Spleen (tissue), 11 donors: Measurements from ENCODE around the gene SYNDIG1L. TPM values are rescaled to one million over a fixed set of nuclear protein-coding genes. Genes with fewer than 3 reads are reported as not detected.

ENCODE experiments used
- DNase-seq: peaks from one replicate; pipeline ENCODE4 v3.0.0-alpha.2; 2020
- H3K27ac ChIP-seq, 8 donors: fragments of 200-600 bp; sonication (generic) in 7 of 8; 1 replicate in 4 of 8; 2 replicates in 4 of 8; pipeline versions ENCODE4 v1.5.0 to v1.8.0; 2016 to 2021; ENCODE audit warnings: inconsistent platforms in 4 of 8, mild to moderate bottlenecking in 4 of 8, moderate library complexity in 1 of 8
- H3K27me3 ChIP-seq, 7 donors: fragments of 200-600 bp; sonication (generic) in 6 of 7; replicated peaks in 1 of 7; 1 replicate in 4 of 7; 2 replicates in 3 of 7; pipeline versions ENCODE4 v1.5.0 to v1.8.0; 2016 to 2021; ENCODE audit warnings: inconsistent platforms in 3 of 7, mild to moderate bottlenecking in 1 of 7
- H3K36me3 ChIP-seq, 6 donors: fragments of 200-600 bp; sonication (generic) in 5 of 6; 1 replicate in 4 of 6; 2 replicates in 2 of 6; pipeline versions ENCODE4 v1.5.0 to v1.8.0; 2016 to 2021; ENCODE audit warnings: inconsistent platforms in 2 of 6
- H3K4me1 ChIP-seq, 6 donors: fragments of 200-600 bp; sonication (generic) in 5 of 6; 1 replicate in 3 of 6; 2 replicates in 3 of 6; pipeline versions ENCODE4 v1.5.0 to v1.8.0; 2016 to 2021; ENCODE audit warnings: inconsistent platforms in 3 of 6
- H3K4me3 ChIP-seq, 8 donors: fragments of 200-600 bp; sonication (generic) in 7 of 8; 1 replicate in 4 of 8; 2 replicates in 4 of 8; pipeline versions ENCODE4 v1.5.0 to v1.8.0; 2016 to 2021; ENCODE audit warnings: inconsistent platforms in 4 of 8, mild to moderate bottlenecking in 4 of 8, moderate library complexity in 2 of 8
- H3K9me3 ChIP-seq, 8 donors: fragments of 200-600 bp; sonication (generic) in 7 of 8; 1 replicate in 4 of 8; 2 replicates in 4 of 8; pipeline versions ENCODE4 v1.5.0 to v1.8.0; 2016 to 2021; ENCODE audit warnings: inconsistent platforms in 4 of 8
- CTCF ChIP-seq, 11 experiments: fragments of 200-600 bp in 7 of 11; fragments of 450-650 bp in 4 of 11; sonication (generic) in 4 of 11; IDR thresholded peaks in 8 of 11; conservative IDR thresholded peaks in 3 of 11; 1 replicate in 7 of 11; 2 replicates in 4 of 11; pipeline versions ENCODE4 v1.4.0 to v1.8.0; 2016 to 2021; ENCODE audit warnings: antibody characterized with exemption in 11 of 11, inconsistent platforms in 4 of 11, mild to moderate bottlenecking in 1 of 11
- POLR2A ChIP-seq, 3 donors: fragments of 450-650 bp; IDR thresholded peaks; one replicate each; pipeline ENCODE4 v1.5.1; 2017; ENCODE audit warnings: antibody characterized with exemption in 3 of 3, mild to moderate bottlenecking in 1 of 3
- POLR2AphosphoS5 ChIP-seq, 3 donors: sonication (generic); formaldehyde crosslinking; IDR thresholded peaks; one replicate each; pipeline ENCODE4 v1.5.1; 2017; ENCODE audit warnings: antibody characterized with exemption in 3 of 3
- WGBS, 5 donors: extraction: QIAGEN DNeasy Blood & Tissue Kit in 3 of 5; methylation state at CpG; one replicate each; pipeline versions ENCODE4 v1.1.5 to v1.1.7; 2013 to 2018; 5-methylcytosine and 5-hydroxymethylcytosine counted together
- intact Hi-C: fragments of 100-400 bp; cut with DNase I; formaldehyde crosslinking; loops from one replicate; pipeline ENCODE4 v1.15.0; 2023; ENCODE audit warnings: low total_unique reads
- polyA plus RNA-seq, 3 donors: library from polyadenylated mRNA; stranded (reverse); fragments of 200-250 nt; gene quantifications; one replicate each; pipeline ENCODE4 v1.2.1, GENCODE V29; 2013
- total RNA-seq, 7 donors: library from RNA; depleted of rRNA in 3 of 7; stranded (reverse); fragments of >200 nt in 3 of 7; fragmentation: NEBNext Ultra II Directional in 4 of 7; extraction: Animal tissue kit (Norgen Biotek cat#: 25700) in 4 of 7; gene quantifications; one replicate each; pipeline versions ENCODE4 v1.1.0 to v1.2.1, GENCODE V29; 2016 to 2021
- donor health status: healthy with polysubstance abuse.
- donor health status: DM: no; HTN: no; CAD: no; lungs with moderate emphysema.
- donor health status: DM: no; HTN: no; CAD: no.
- donor health status: Bipolar disorder and iron deficiency.
- donor health status: healthy.
- donor health status: DM: no; HTN: no; CAD: no.
- donor health status: DM: yes; HTN: yes; CAD: no.

Gene SYNDIG1L
- total and polyA plus RNA-seq, 10 donors, result 0.03 to 0.52 (median 0.22) TPM; not detected in 1

- DNase-seq, result no peak
- TF ChIP-seq POLR2AphosphoS5 (IDR thresholded peaks at IDR 0.05) (no peak), POLR2A (IDR thresholded peaks at IDR 0.05) (no peak), CTCF (IDR thresholded peaks at IDR 0.05 in 8 of 11, conservative IDR thresholded peaks at IDR 0.05 in 3 of 11) (no peak)
- intact Hi-C loops, result no loop called here
These were observed 12.4 kb downstream of the SYNDIG1L start for GRCh38 chr14:74413627-74414026.

GRCh38 chr14:74412753-74413152 lies 13.3 kb downstream of the SYNDIG1L start:
- Histone ChIP-seq H3K9me3 (no peaks in the 10 kb centered on the region), H3K36me3 (no peaks in the 10 kb centered on the region), H3K27ac (no peak overlapping the region), H3K27me3 (peaks cover 0 to 25% (median 0%) of the 10 kb centered on the region in 7 donors), H3K4me1 (peaks cover 0 to under 1% (median 0%) of the 10 kb centered on the region in 6 donors), H3K4me3 (no peak overlapping the region)
- no peak for DNase-seq
- TF ChIP-seq POLR2AphosphoS5 (IDR thresholded peaks at IDR 0.05), result no peak
- TF ChIP-seq POLR2A (IDR thresholded peaks at IDR 0.05), result no peak
- TF ChIP-seq CTCF (IDR thresholded peaks at IDR 0.05 in 8 of 11, conservative IDR thresholded peaks at IDR 0.05 in 3 of 11), result no peak
- intact Hi-C loops, result no loop called here
- 58 to 77% (median 71%) methylated on average over 2 of the region's 2 CpGs for WGBS, 5 donors

More at GRCh38 chr14:74413627-74414026, 12.4 kb downstream of the SYNDIG1L start:
- H3K4me3 ChIP-seq, result no peak overlapping the region
- no peaks in the 10 kb centered on the region for H3K36me3 ChIP-seq
- 77 to 90% (median 84%) methylated on average over 4 of the region's 4 CpGs for WGBS, 5 donors
- H3K27me3 ChIP-seq, result peaks cover 0 to 32% (median 2%) of the 10 kb centered on the region in 7 donors
- H3K9me3 ChIP-seq, result no peaks in the 10 kb centered on the region
- no peaks in the 10 kb centered on the region for H3K4me1 ChIP-seq
- H3K27ac ChIP-seq, result no peak overlapping the region

- intact Hi-C loops, result no loop called here
- H3K4me1 ChIP-seq, result peaks cover 0 to 5% (median 0%) of the 10 kb centered on the region in 6 donors
- H3K4me3 ChIP-seq, result no peak overlapping the region
- H3K27ac ChIP-seq, result no peak overlapping the region
- peaks cover 0 to 14% (median 0%) of the 10 kb centered on the region in 7 donors for H3K27me3 ChIP-seq
- 76 to 85% (median 80%) methylated on average over 3 to 7 of the region's 7 CpGs for WGBS, 5 donors
- DNase-seq, result no peak
- TF ChIP-seq CTCF (IDR thresholded peaks at IDR 0.05 in 8 of 11, conservative IDR thresholded peaks at IDR 0.05 in 3 of 11), result no peak
- no peak for TF ChIP-seq POLR2AphosphoS5 (IDR thresholded peaks at IDR 0.05)
- no peak for TF ChIP-seq POLR2A (IDR thresholded peaks at IDR 0.05)
- no peaks in the 10 kb centered on the region for H3K9me3 ChIP-seq
- H3K36me3 ChIP-seq, result no peaks in the 10 kb centered on the region
These were observed 14.3 kb downstream of the SYNDIG1L start for GRCh38 chr14:74411671-74412070.

GRCh38 chr14:74409441-74409840 lies 16.6 kb downstream of the SYNDIG1L start:
- Histone ChIP-seq H3K36me3 (no peaks in the 10 kb centered on the region), H3K27me3 (peaks cover 0 to 10% (median 0%) of the 10 kb centered on the region in 7 donors), H3K27ac (no peak overlapping the region), H3K4me1 (peaks cover 0 to 5% (median 0%) of the 10 kb centered on the region in 6 donors), H3K4me3 (no peak overlapping the region), H3K9me3 (no peaks in the 10 kb centered on the region)
- WGBS, 5 donors, result 77 to 97% (median 82%) methylated on average over 3 to 6 of the region's 6 CpGs
- DNase-seq, result no peak
- intact Hi-C loops, result no loop called here
- no peak for TF ChIP-seq POLR2A (IDR thresholded peaks at IDR 0.05)
- no peak for TF ChIP-seq CTCF (IDR thresholded peaks at IDR 0.05 in 8 of 11, conservative IDR thresholded peaks at IDR 0.05 in 3 of 11)
- no peak for TF ChIP-seq POLR2AphosphoS5 (IDR thresholded peaks at IDR 0.05)
